Right atrium auricular region (tissue), 2 donors: Measurements from ENCODE around the gene ATG7. TPM values are rescaled to one million over a fixed set of nuclear protein-coding genes. Genes with fewer than 3 reads are reported as not detected.
"Not testable (repeated sequence)": the region's sequence is repeated elsewhere in the genome, so short reads cannot be mapped to it uniquely, and the experiment has no call there.

Experiments used
- DNase-seq: peaks from one replicate; pipeline ENCODE4 v3.0.0-alpha.2; 2019; ENCODE audit warnings: low spot score
- H3K27ac ChIP-seq, 2 donors: fragments of 200-600 bp; sonication (generic); 1 replicate in 1 of 2; 2 replicates in 1 of 2; pipeline ENCODE4 v1.5.1; 2016 to 2019
- H3K27me3 ChIP-seq, 2 donors: fragments of 200-600 bp; sonication (generic); one replicate each; pipeline versions ENCODE4 v1.5.1 to v1.6.0; 2017 to 2019
- H3K36me3 ChIP-seq: fragments of 200-600 bp; sonication (generic); one replicate; pipeline ENCODE4 v1.5.1; 2016
- H3K4me1 ChIP-seq, 2 donors: fragments of 200-600 bp; sonication (generic); one replicate each; pipeline versions ENCODE4 v1.5.1 to v1.6.0; 2017 to 2019
- H3K4me3 ChIP-seq, 2 donors: fragments of 200-600 bp; sonication (generic); 1 replicate in 1 of 2; 2 replicates in 1 of 2; pipeline ENCODE4 v1.5.1; 2017 to 2019; ENCODE audit warnings: mild to moderate bottlenecking in 1 of 2, moderate library complexity in 1 of 2
- H3K9me3 ChIP-seq, 2 donors: fragments of 200-600 bp; sonication (generic); one replicate each; pipeline ENCODE4 v1.5.1; 2019
- total RNA-seq, 2 donors: library from RNA; depleted of rRNA; stranded (reverse); fragments of >200 nt; gene quantifications; one replicate each; pipeline ENCODE4 v1.1.0, GENCODE V29; 2016
- TF ChIP-seq, protein P1 (sequence below), 2 donors: fragments of 200-600 bp; sonication (generic); IDR thresholded peaks; one replicate each; pipeline ENCODE4 v1.5.1; 2019; ENCODE audit warnings: antibody characterized with exemption in 2 of 2

ATG7 gene
- total RNA-seq, 2 donors from 2014 or later = 15.2 to 23.8 TPM

DNA sequence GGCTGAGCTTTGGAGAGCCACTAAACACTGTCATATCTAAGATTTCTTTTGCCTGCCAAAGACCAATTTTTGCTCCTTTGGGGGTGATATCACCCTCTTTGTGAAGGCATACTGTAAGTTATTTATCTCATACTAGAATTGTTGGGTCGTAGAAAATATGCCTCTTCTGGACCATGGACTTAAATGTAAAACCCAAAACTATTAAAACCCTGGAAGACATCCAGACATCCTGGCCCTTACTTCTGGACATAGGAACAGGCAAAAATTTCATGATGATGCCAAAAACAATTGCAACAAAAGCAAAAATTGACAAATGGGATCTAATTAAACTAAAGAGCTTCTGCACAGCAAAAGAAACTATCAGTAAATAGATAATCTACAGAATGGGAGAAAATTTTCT lies 172.2 kb downstream of the ATG7 start:
- Histone ChIP-seq H3K4me1 (no peaks in the 10 kb centered on the region), H3K27ac (no peak overlapping the region), H3K27me3 (no peaks in the 10 kb centered on the region), H3K9me3 (no peaks in the 10 kb centered on the region), H3K4me3 (no peak overlapping the region), H3K36me3 (no peaks in the 10 kb centered on the region)
- DNase-seq = no peak
- TF ChIP-seq, protein P1, sequence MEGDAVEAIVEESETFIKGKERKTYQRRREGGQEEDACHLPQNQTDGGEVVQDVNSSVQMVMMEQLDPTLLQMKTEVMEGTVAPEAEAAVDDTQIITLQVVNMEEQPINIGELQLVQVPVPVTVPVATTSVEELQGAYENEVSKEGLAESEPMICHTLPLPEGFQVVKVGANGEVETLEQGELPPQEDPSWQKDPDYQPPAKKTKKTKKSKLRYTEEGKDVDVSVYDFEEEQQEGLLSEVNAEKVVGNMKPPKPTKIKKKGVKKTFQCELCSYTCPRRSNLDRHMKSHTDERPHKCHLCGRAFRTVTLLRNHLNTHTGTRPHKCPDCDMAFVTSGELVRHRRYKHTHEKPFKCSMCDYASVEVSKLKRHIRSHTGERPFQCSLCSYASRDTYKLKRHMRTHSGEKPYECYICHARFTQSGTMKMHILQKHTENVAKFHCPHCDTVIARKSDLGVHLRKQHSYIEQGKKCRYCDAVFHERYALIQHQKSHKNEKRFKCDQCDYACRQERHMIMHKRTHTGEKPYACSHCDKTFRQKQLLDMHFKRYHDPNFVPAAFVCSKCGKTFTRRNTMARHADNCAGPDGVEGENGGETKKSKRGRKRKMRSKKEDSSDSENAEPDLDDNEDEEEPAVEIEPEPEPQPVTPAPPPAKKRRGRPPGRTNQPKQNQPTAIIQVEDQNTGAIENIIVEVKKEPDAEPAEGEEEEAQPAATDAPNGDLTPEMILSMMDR (IDR thresholded peaks at IDR 0.05) = no peak

DNA sequence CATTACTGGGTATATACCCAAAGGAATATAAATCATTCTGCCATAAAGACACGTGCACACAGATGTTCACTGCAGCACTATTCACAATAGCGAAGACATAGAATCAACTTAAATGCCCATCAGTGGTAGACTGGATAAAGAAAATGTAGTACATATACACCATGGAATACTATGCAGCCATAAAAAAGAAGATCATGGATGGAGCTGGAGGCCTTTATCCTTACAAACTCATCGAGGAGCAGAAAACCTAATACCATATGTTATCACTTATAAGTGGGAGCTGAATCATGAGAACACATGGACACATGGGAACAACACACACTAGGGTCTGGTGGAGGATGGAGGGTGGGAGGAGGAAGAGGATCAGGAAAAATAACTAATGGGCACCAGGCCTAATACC lies 173.0 kb downstream of the ATG7 start:
- DNase-seq, H3K27ac ChIP-seq, H3K27me3 ChIP-seq, H3K4me3 ChIP-seq, H3K36me3 ChIP-seq, H3K4me1 ChIP-seq, H3K9me3 ChIP-seq: not testable (repeated sequence)

DNA sequence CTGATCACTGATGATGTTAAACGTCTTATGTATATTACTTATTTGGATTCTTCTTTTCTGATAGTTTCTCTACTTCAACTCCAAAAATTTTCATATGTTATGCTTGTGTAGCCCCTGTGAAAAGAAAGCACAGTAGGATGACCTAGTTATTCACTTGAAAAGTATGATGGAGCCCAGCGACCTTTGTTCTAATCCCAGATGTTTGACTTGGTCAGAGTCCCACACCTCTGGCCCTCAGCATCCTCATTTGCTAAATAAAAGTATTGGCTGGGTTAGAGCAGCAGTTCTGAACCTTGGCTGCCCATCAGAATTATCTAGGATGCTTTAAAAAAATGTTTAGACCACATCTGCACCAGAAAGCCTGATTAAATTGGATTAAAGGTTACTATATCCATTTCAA lies 173.7 kb downstream of the ATG7 start:
- Histone ChIP-seq H3K4me3 (no peak overlapping the region), H3K27me3 (no peaks in the 10 kb centered on the region), H3K27ac (no peak overlapping the region), H3K9me3 (no peaks in the 10 kb centered on the region), H3K36me3 (no peaks in the 10 kb centered on the region), H3K4me1 (no peaks in the 10 kb centered on the region)
- DNase-seq = no peak
- TF ChIP-seq, protein P1 (IDR thresholded peaks at IDR 0.05) = no peak

DNA sequence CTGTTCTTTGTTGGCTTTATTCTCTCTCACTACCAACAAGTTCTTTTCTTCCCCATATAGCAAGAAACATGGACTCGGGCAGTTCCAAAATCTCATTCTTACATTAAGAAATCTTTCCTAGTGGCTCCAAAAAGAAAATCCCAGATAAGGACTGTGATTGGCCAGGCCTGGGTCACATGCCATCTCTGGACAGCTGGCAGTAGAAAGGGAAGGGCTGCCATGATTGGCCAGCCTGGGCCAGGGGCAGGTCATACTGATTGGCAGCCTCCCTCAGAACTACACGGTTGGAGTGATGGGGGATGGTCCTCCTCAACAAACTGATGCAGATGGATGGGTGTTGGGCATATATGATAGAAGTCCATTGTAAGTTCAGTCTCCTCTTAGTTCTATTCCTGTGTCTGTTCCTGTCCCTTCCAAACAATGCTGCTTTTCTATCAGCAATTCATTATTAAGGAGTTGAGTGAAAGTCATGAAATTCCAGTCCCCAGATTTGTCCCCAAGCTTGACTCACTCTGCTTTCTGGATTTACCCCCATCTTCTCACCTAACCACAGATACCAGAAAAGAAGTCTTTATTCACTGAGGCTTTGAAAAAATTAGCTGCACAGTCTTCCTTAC lies 175.5 kb downstream of the ATG7 start:
- H3K27ac ChIP-seq = no peak overlapping the region
- H3K9me3 ChIP-seq = no peaks in the 10 kb centered on the region
- TF ChIP-seq, protein P1 (IDR thresholded peaks at IDR 0.05) = no peak
- H3K4me3 ChIP-seq = no peak overlapping the region
- peaks cover 0 to under 1% of the 10 kb centered on the region in 2 donors for H3K4me1 ChIP-seq
- no peaks in the 10 kb centered on the region for H3K27me3 ChIP-seq
- DNase-seq = no peak
- H3K36me3 ChIP-seq = no peaks in the 10 kb centered on the region

DNA sequence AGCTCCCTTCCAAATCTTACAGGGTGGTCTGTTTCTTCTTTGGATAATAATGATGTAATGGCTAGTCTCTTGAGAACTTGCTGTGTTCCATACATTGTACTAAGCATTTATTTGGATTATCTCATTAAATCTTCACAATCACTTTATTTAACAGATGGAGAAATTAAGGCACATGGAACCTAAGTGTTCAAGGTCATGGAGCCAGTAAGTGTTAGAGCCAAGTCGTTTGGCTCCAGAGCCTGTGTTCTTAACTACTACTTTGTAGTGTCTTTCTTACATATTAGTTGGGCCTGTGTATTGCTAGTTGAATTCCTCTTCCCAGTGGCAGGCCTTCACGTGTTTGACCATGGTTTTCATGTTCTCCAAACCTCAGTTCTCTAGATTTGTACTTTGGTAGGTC lies 177.8 kb downstream of the ATG7 start:
- Histone ChIP-seq H3K27ac (no peak overlapping the region), H3K9me3 (no peaks in the 10 kb centered on the region), H3K36me3 (no peaks in the 10 kb centered on the region), H3K4me1 (peaks cover 0 to 13% of the 10 kb centered on the region in 2 donors), H3K4me3 (no peak overlapping the region), H3K27me3 (no peaks in the 10 kb centered on the region)
- no peak for DNase-seq
- TF ChIP-seq, protein P1 (IDR thresholded peaks at IDR 0.05) = no peak

DNA sequence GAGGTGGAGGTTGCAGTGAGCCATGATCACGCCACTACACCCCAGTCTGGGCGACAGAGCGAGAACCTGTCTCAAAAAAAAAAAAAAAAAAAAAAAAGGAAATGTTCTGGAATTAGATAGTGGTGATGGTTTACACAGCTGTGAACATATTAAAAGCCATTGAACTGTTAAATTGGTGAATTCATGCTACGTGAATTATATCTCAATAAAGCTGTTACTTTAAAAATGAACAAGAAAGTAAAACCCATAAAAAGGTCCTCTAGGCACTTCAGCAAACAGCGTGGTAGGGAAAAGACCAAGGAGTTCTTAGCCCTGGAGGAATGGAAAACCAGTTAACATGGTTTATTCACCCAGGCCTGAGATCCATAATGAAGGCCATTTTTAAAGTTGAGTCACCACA lies 180.1 kb downstream of the ATG7 start:
- Histone ChIP-seq H3K4me1 (peaks cover 0 to 13% of the 10 kb centered on the region in 2 donors), H3K4me3 (no peak overlapping the region), H3K27ac (no peak overlapping the region), H3K9me3 (no peaks in the 10 kb centered on the region), H3K36me3 (no peaks in the 10 kb centered on the region), H3K27me3 (no peaks in the 10 kb centered on the region)
- TF ChIP-seq, protein P1 (IDR thresholded peaks at IDR 0.05) = no peak
- DNase-seq = no peak
